ACC112 (cell line): ENCODE data around the gene TK1.
"Not testable (repeated sequence)": the region's sequence is repeated elsewhere in the genome, so short reads cannot be mapped to it uniquely, and the experiment has no call there.

Source experiments
- H2AFZ ChIP-seq: fragments of 200-600 bp; sonication (generic); one replicate; pipeline ENCODE4 v1.6.0; 2017; ENCODE audit warnings: antibody characterized with exemption, low read length; ENCODE audit not compliant: unreplicated experiment
- H3K27ac ChIP-seq: fragments of 200-600 bp; sonication (generic); 2 replicates; pipeline ENCODE4 v1.5.1; 2014; ENCODE audit warnings: low read depth, mild to moderate bottlenecking, antibody characterized with exemption, low read length, moderate library complexity
- H3K27me3 ChIP-seq: fragments of 200-600 bp; sonication (generic); 2 replicates; pipeline ENCODE4 v1.6.1; 2014; ENCODE audit warnings: mild to moderate bottlenecking, antibody characterized with exemption, low read length, moderate library complexity, mixed read lengths; ENCODE audit not compliant: insufficient read depth
- H3K36me3 ChIP-seq: fragments of 200-600 bp; sonication (generic); 2 replicates; pipeline ENCODE4 v1.6.1; 2016; ENCODE audit warnings: mild to moderate bottlenecking, antibody characterized with exemption, low read length, moderate library complexity, mixed read lengths; ENCODE audit not compliant: insufficient read depth
- H3K4me1 ChIP-seq: fragments of 200-600 bp; sonication (generic); one replicate; pipeline ENCODE4 v1.6.1; 2016; ENCODE audit warnings: low read length, mixed read lengths; ENCODE audit not compliant: insufficient read depth, unreplicated experiment, control insufficient read depth
- H3K4me3 ChIP-seq: fragments of 200-600 bp; sonication (generic); 2 replicates; pipeline ENCODE4 v1.5.1; 2014; ENCODE audit warnings: mild to moderate bottlenecking, low read depth, low read length
- H3K79me2 ChIP-seq: fragments of 200-600 bp; sonication (generic); one replicate; pipeline ENCODE4 v1.6.0; 2016; ENCODE audit warnings: low read length; ENCODE audit not compliant: control insufficient read depth, unreplicated experiment, insufficient read depth

The TK1 gene

DNA sequence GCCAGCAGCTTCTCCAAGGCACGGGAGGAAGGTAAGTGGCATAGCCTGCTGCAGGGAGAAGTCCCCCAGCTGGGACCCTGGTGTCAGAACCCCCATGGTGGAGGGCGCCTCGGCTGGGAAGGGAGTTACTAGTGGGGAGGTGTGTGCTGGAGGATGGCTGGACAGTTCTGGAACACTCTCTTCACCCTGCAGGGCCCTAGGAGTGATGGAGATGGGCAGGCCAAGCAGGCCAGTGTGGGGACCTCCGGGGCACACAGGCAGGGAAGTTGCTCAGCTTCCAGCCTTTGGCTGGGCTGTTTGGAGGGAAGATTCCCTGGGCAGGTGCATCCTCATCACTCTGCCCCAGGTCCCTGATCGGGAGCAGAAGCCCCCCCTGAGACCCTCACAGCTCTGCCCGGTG, 40.0 kb downstream of the TK1 start:
- no peaks in the 10 kb centered on the region for H3K27me3 ChIP-seq
- peaks cover 25% of the 10 kb centered on the region for H3K4me1 ChIP-seq
- H3K79me2 ChIP-seq: no peaks in the 10 kb centered on the region
- no peak overlapping the region for H2AFZ ChIP-seq
- H3K36me3 ChIP-seq: no peaks in the 10 kb centered on the region
- H3K27ac ChIP-seq: no peak overlapping the region
- no peak overlapping the region for H3K4me3 ChIP-seq

DNA sequence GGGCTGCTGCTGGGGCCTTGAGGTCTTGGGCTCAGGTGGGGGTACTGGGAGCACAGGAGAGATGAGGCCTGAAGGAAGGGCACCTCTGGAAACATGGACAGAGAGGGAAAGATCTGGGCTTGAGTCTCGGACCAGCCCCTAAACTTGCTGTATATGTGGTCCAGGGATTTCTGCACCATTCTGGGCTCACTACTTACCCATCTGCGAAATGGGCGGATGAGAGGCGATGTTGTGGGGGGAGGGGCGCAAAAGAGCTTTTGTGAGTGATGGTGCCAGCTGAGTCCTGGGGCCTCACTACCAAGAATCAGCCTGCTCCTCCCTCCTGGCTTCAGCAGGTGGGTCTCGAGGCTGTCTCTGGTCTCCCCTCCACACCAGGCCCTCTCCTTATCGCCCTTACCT, 40.4 kb downstream of the TK1 start:
- H2AFZ ChIP-seq: no peak overlapping the region
- no peak overlapping the region for H3K4me3 ChIP-seq
- no peaks in the 10 kb centered on the region for H3K79me2 ChIP-seq
- H3K4me1 ChIP-seq: peaks cover 24% of the 10 kb centered on the region
- no peak overlapping the region for H3K27ac ChIP-seq
- no peaks in the 10 kb centered on the region for H3K36me3 ChIP-seq
- H3K27me3 ChIP-seq: no peaks in the 10 kb centered on the region

DNA sequence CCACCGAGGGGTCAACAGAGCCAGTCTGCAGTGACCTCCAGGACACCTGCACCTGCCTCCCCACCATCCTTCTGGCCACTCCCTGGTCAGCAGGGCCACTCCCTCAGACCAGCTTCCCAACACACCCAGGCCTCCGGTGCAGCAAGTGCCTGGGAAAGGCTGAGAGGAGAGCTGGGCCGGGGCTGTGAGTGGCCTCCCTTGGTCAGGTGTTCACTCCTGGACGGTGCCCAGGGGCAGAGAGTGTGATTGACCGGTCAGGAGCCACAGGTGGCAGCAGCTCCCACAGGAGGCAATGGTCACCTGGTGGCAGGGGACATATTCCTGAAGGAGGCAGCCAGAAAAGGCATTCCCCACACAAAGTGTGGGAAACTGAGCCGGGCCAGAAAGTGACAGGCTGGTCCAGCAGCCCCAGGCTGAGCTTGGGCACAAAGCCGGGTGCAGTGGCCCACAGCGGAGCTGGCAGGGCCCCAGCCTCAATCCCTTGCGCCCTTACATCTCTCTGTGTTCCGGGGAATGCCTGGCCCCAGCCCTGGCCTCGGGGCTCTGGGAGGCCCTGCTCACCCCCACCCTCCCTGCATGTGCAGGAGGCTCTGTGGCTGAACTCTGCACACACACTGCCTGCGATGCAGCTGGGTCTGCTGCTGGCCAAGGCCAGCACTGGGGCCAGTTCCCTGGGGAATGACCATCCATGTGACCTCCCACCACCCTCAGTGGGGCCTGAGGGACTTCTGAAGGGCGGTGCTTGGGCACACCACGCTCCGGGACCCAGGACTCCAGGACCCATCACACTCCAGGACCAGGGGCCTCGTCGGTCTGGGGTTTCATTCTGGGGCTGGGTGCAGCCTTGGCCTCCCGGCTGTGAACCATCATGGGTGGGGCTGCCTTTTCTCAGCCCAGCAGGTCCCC, 41.9 kb downstream of the TK1 start:
- peaks cover 22% of the 10 kb centered on the region for H3K4me1 ChIP-seq
- H3K36me3 ChIP-seq: no peaks in the 10 kb centered on the region
- no peaks in the 10 kb centered on the region for H3K79me2 ChIP-seq
- H2AFZ ChIP-seq: no peak overlapping the region
- H3K27ac ChIP-seq: no peak overlapping the region
- H3K4me3 ChIP-seq: no peak overlapping the region
- no peaks in the 10 kb centered on the region for H3K27me3 ChIP-seq

DNA sequence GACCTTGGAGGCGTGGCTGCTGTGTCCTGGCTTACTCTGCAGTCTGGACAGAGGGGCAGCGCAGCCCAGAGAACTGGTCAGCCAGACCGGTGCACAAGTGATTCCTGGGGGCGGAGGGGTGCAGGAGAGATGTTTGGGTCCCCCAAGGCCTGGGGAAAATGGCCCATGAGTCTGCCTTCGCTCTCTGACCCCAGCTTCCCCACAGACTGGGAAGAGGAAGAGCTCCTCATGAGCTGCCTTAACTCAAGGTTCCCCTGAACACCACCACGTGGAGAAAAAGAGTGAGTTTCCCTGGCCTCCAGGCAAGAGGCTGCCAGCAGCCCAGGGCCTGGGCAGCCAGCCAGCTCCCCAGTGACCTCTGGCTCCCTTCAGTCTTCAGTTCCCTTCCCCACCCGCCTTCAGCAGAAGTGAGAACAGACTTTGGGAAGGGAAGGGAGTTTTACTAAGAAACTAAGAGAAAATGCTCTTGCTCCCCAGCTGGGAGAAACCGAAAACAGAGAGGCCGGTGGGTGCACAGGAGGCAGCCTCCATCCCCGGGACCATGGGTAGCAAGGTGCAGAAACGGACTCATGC, 42.6 kb downstream of the TK1 start:
- Histone ChIP-seq H3K27ac (no peak overlapping the region), H3K4me1 (peaks cover 22% of the 10 kb centered on the region), H3K4me3 (no peak overlapping the region), H2AFZ (no peak overlapping the region), H3K79me2 (no peaks in the 10 kb centered on the region), H3K36me3 (no peaks in the 10 kb centered on the region), H3K27me3 (no peaks in the 10 kb centered on the region)

DNA sequence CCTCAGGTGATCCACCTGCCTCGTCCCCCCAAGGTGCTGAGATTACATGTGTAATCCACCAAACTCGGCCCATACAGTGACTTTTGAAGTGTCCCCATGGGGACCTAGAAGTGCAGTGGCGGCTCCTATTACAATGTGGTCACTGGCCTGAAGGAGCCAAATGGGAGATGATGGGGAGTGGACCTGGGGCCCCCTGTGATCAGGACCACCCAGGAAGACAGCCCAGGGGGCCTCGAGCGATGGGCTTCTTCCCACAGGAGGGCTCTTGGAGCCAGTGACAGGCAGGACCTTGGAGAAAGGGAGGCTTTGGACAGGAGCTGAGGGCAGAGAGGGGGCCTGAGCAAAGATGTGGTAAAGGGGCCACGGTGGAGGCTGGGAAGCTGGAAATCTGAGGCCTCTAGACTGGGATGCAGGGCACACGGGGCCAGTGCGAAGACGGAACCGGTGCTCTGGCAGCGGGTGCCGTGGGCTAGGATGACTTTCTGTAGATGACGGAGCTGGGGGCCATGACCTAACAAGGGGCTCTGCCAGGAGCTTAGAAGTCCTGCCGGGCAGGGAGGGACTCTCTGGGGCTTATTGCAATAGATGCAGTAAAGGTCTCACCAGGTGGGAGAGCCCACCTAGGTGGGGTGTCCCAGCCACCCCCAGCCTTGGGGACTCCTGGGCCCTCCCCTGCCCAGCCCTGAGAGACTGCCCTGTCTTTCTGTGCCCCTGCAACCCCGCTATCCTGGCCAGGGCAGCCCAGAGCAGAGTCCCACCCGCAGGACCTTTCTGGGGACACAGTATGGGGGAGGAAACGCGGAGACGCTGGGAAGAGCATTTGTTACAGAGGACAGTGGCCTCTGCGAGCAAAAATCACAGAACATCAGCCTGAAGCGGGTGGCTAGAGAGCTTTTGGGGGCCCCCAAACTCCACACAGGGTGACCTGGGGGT, 43.4 kb downstream of the TK1 start:
- no peak overlapping the region for H3K4me3 ChIP-seq
- H2AFZ ChIP-seq: no peak overlapping the region
- no peaks in the 10 kb centered on the region for H3K27me3 ChIP-seq
- H3K79me2 ChIP-seq: no peaks in the 10 kb centered on the region
- H3K4me1 ChIP-seq: peaks cover 22% of the 10 kb centered on the region
- no peaks in the 10 kb centered on the region for H3K36me3 ChIP-seq
- H3K27ac ChIP-seq: no peak overlapping the region

DNA sequence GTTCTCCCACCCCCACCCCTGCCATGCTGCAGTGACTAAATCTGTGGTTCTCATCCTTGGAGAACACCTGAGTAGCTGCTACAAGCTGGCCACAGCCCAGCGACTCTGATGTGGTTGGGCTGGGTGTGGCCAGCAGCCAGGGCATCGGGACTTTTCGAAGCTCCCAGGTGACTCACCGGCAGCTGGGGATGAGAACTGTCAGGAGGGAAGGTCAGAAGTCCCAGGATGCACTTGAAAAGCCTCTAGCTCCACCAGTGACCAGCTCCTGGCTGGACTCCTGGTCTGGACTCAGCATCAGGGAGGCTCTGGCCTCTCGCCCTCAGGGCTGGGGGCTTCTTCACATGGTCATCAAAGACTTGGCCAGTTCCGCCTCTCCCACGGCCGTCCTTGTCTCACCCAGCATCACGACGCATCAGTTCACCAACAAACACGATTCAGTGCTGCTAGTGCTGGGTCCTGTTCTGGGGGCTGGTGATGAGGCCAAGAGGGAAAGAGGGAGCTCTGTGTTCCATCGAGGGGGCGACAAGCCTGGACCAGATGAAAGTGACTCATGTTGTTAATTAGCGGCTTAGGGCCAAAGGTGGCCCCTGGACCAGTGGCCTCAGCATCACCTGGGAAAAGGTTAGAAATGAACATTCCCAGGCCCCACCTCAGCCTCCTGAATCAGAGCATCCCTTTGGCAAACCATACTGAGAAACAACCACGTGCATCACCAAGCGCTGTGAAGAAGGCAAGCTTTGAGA, 44.6 kb downstream of the TK1 start:
- Histone ChIP-seq H3K4me3 (no peak overlapping the region), H3K27me3 (no peaks in the 10 kb centered on the region), H3K27ac (no peak overlapping the region), H3K4me1 (peaks cover 22% of the 10 kb centered on the region), H3K79me2 (no peaks in the 10 kb centered on the region), H3K36me3 (no peaks in the 10 kb centered on the region), H2AFZ (no peak overlapping the region)

DNA sequence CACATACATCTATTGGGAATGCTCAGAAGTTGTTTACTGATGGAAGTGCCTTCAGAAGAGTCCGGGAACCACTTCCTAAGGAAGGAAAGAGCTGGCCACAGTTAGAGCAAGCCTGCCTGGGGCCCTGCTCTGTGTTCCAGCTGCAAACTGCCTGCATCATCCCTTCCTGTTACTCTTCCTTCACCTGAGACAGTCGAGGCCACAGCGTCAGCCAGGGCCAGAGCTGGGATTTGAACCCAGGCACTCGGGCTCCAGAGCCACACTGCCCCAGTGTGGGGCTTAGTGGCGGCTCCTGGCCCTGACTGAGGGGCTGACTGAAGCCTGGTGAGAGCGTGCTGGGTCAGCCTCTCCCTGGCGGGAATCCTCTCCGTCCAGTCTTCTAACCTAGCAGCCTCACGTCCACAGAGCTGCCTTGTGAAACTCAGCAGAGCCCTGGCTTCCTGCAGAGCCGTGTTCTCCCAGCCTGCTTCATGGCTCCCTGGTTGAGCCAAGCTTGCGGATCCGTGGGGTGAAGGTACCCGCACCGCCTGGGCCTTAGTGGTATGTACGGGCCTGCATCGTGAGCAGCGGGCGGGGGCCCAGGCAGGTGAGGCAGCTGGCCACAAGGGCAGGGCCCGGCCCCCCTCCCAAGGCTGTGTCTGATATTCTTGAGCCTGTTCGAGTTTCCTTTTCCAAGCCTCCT, 45.3 kb downstream of the TK1 start:
- Histone ChIP-seq H3K36me3 (no peaks in the 10 kb centered on the region), H3K4me1 (peaks cover 22% of the 10 kb centered on the region), H2AFZ (no peak overlapping the region), H3K27ac (no peak overlapping the region), H3K4me3 (no peak overlapping the region), H3K79me2 (no peaks in the 10 kb centered on the region), H3K27me3 (no peaks in the 10 kb centered on the region)

DNA sequence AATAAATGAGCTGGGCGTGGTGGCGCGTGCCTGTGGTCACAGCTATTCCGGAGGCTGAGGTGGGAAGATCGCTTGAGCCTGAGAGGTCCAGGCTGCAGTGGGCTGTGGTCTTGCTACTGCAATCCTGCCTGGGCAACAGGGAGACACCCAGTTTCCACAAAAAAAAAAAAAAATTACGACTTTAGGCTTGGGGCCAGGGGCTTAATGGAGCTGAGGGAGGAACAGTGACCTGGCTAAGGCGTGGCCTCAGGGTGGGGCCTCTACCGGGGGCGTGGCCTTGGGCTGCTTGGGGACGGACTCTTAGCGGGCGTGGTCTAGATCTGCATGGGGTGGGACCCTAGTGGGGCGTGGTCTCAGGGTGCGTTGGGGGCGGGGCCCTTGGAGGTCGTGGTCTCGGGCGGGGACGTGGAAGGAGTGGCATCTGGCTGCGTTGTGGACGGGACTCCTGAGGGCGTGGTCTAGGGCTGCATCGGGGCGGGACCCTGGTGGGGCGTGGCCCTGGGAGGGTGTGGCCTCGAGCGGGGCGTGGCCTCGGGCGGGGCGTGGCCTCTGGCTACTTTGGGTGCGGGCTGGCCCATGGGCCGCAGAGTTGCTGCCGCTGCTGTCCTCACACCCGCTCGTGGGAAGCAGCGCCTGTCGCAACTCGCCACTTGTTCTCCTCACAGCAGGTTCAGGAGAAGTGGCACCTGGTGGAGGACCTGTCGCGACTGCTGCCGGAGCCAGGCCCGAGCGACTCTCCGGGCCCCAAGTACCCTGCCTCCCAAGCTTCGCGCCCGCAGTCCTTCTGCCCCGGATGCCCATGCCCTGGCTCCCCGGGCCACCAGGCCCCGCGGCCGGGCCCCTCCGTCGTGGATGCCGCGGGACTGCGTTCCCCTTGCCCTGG, 46.4 kb downstream of the TK1 start:
- H2AFZ ChIP-seq: no peak overlapping the region
- peaks cover 20% of the 10 kb centered on the region for H3K4me1 ChIP-seq
- H3K4me3 ChIP-seq: no peak overlapping the region
- no peaks in the 10 kb centered on the region for H3K79me2 ChIP-seq
- no peaks in the 10 kb centered on the region for H3K27me3 ChIP-seq
- no peak overlapping the region for H3K27ac ChIP-seq
- H3K36me3 ChIP-seq: no peaks in the 10 kb centered on the region

DNA sequence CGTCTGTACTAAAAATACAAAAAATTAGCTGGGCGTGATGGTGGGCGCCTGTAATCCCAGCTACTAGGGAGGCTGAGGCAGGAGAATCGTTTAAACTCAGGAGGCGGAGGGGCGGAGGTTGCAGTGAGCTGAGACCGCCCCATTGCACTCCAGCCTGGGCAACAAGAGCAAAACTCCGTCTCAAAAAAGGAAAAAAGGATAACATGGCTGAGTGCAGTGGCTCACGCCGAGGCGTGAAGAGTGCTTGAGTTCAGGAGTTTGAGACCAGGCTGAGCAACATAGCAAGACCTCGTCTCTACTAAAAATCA, 47.0 kb downstream of the TK1 start:
- not testable (repeated sequence) for H3K79me2 ChIP-seq, H3K36me3 ChIP-seq, H3K4me3 ChIP-seq, H2AFZ ChIP-seq, H3K27ac ChIP-seq, H3K27me3 ChIP-seq
- peaks cover 14% of the 10 kb centered on the region for H3K4me1 ChIP-seq
